GM12878 (cell line): ENCODE measurements around the gene CD2AP. TPM values are rescaled to one million over a fixed set of nuclear protein-coding genes. Genes with fewer than 3 reads are reported as not detected.
"Not testable (repeated sequence)": the region's sequence is repeated elsewhere in the genome, so short reads cannot be mapped to it uniquely, and the experiment has no call there.

Experiments
- ATAC-seq: fragments of 200-7000 bp; cut with Tn5 transposase; 3 replicates; pipeline ENCODE4 v1.9.1; 2020; ENCODE audit warnings: mild to moderate bottlenecking, moderate library complexity
- BruUV-seq: library from RNA; stranded (reverse); fragments of 400-500 nt; replicated peaks from 2 replicates; lab custom pipeline; 2021; lab: Mats Ljungman, UMichigan
- CTCF ChIA-PET: fragments of 300-600 bp; sonication (Branson Sonifier 250); formaldehyde crosslinking; extraction: SDS; loops from one replicate; lab custom pipeline; 2021; ENCODE audit warnings: inconsistent platforms; lab: Yijun Ruan, JAX
- POLR2A ChIA-PET: fragments of 350-600 bp; formaldehyde crosslinking; extraction: SDS; loops from one replicate; lab custom pipeline; 2021; ENCODE audit warnings: inconsistent platforms; lab: Charles Lee
- RAD21 ChIA-PET: fragments of 300-600 bp; sonication (Branson Sonifier 250); formaldehyde crosslinking; loops from one replicate; lab custom pipeline; 2023; ENCODE audit warnings: antibody characterized with exemption; ENCODE audit not compliant: unreplicated experiment; lab: Charles Lee
- SMC1A ChIA-PET: fragments of 300-600 bp; sonication (Branson Sonifier 250); formaldehyde crosslinking; loops from one replicate; lab custom pipeline; 2023; ENCODE audit not compliant: unreplicated experiment, uncharacterized antibody; lab: Charles Lee
- DNase-seq: peaks from one replicate; pipeline ENCODE4 v3.0.0-alpha.2; 2011; ENCODE audit warnings: low read depth, low spot score
- FAIRE-seq: peaks from 3 replicates; lab custom pipeline; 2011; peaks lifted over from hg19 to GRCh38; lab: Jason Lieb, UNC
- H2AFZ ChIP-seq: 2 replicates; pipeline ENCODE4 v1.6.0; 2011; ENCODE audit warnings: low read depth, low read length, control low read depth; ENCODE audit not compliant: control insufficient read depth
- H3K27ac ChIP-seq: 2 replicates; pipeline ENCODE4 v1.5.1; 2011; ENCODE audit warnings: control low read depth; ENCODE audit not compliant: control insufficient read depth, insufficient read depth
- H3K27me3 ChIP-seq, 2 experiments: replicated peaks in 1 of 2; 2 replicates each; pipeline versions ENCODE4 v1.6.0 to v1.6.1; 2011; ENCODE audit warnings: low read length in 1 of 2; ENCODE audit not compliant: control insufficient read depth in 2 of 2, insufficient read depth in 2 of 2
- H3K36me3 ChIP-seq, 2 experiments: 2 replicates each; pipeline ENCODE4 v1.5.1; 2011; ENCODE audit warnings: low read length in 1 of 2; ENCODE audit not compliant: control insufficient read depth in 2 of 2, insufficient read depth in 2 of 2
- H3K4me1 ChIP-seq: 2 replicates; pipeline ENCODE4 v1.6.1; 2011; ENCODE audit warnings: mild to moderate bottlenecking, low read length, moderate library complexity, mixed read lengths; ENCODE audit not compliant: control insufficient read depth, insufficient read depth
- H3K4me2 ChIP-seq: 2 replicates; pipeline ENCODE4 v1.6.0; 2011; ENCODE audit warnings: control low read depth; ENCODE audit not compliant: control insufficient read depth, insufficient read depth
- H3K4me3 ChIP-seq: fragments of 200-600 bp; sonication (generic); 2 replicates; pipeline ENCODE4 v1.5.1; 2016
- H3K79me2 ChIP-seq: 2 replicates; pipeline ENCODE4 v1.6.0; 2011; ENCODE audit warnings: low read length; ENCODE audit not compliant: control insufficient read depth, insufficient read depth
- H3K9ac ChIP-seq: 2 replicates; pipeline ENCODE4 v1.8.0; 2011; ENCODE audit warnings: low read length, control low read depth, mixed read lengths; ENCODE audit not compliant: control insufficient read depth, insufficient read depth
- H3K9me3 ChIP-seq: replicated peaks from 3 replicates; pipeline ENCODE4 v1.5.1; 2011; ENCODE audit warnings: mild to moderate bottlenecking, low read length; ENCODE audit not compliant: control insufficient read depth, insufficient read depth
- H4K20me1 ChIP-seq: 2 replicates; pipeline ENCODE4 v1.6.0; 2011; ENCODE audit not compliant: control insufficient read depth, insufficient read depth
- CHD4 ChIP-seq: fragments of 200-600 bp; sonication (generic); IDR thresholded peaks from 2 replicates; pipeline ENCODE4 v1.6.1; 2016; ENCODE audit warnings: mild to moderate bottlenecking
- GABPA ChIP-seq: IDR thresholded peaks from 2 replicates; pipeline ENCODE4 v1.6.1; 2014; ENCODE audit warnings: antibody characterized with exemption, low read depth, mild to moderate bottlenecking, inconsistent platforms
- POLR2AphosphoS5 ChIP-seq: IDR thresholded peaks from 2 replicates; pipeline ENCODE4 v1.6.1; 2011; ENCODE audit warnings: mild to moderate bottlenecking, low read length, inconsistent platforms
- WGBS: methylation state at CpG from one replicate; pipeline ENCODE4 v1.1.6; 2016; ENCODE audit warnings: low lambda C conversion rate; ENCODE audit not compliant: insufficient replicate concordance, insufficient coverage; ENCODE audit errors: missing lambda C conversion rate; 5-methylcytosine and 5-hydroxymethylcytosine counted together
- in situ Hi-C: fragments of 300-500 bp; cut with MboI; formaldehyde crosslinking; loops from 9 replicates; pipeline ENCODE4 v1.14.3; 2018; ENCODE audit warnings: mixed read lengths
- intact Hi-C: fragments of 100-400 bp; cut with micrococcal nuclease; formaldehyde crosslinking; loops from one replicate; pipeline ENCODE4 v1.14.2; 2022; ENCODE audit not compliant: unreplicated experiment
- polyA plus RNA-seq, 11 experiments: library from polyadenylated mRNA; depleted of rRNA in 4 of 11; unstranded in 6 of 11; stranded (reverse) in 5 of 11; fragments of >200 nt; fragmentation: Nextera tagmentation in 4 of 11; fragmentation: Illumina TruSeq in 1 of 11; extraction: Ambion mirVana in 4 of 11; extraction: Trizol in 1 of 11; gene quantifications; 1 replicate in 1 of 11; 2 replicates in 10 of 11; pipeline versions ENCODE4 v1.2.1 to v1.2.3, GENCODE V29; 2011 to 2016; ENCODE audit warnings: inconsistent platforms in 2 of 11, missing spikeins in 2 of 11, low read depth in 1 of 11
- total RNA-seq, 4 experiments: library from RNA; depleted of rRNA in 3 of 4; stranded (reverse); fragments of >200 nt in 3 of 4; fragmentation: Illumina TruSeq in 1 of 4; extraction: Trizol in 1 of 4; gene quantifications; 2 replicates each; pipeline versions ENCODE4 v1.2.1 to v1.2.3, GENCODE V29; 2013 to 2021
- TF ChIP-seq, protein P1 (sequence below): fragments of 450-650 bp; formaldehyde crosslinking; IDR thresholded peaks from 2 replicates; pipeline ENCODE4 v1.4.0; 2020; ENCODE audit warnings: mild to moderate bottlenecking, moderate library complexity
- TF ChIP-seq, protein P2 (sequence below): IDR thresholded peaks from 2 replicates; pipeline ENCODE4 v1.6.1; 2012; ENCODE audit warnings: improper control_type of control experiment, low read depth, low read length; ENCODE audit not compliant: insufficient replicate concordance

The CD2AP gene
- total and polyA plus RNA-seq, 10 of the 15 experiments (the other 5 are each of a cell fraction or from before 2014, with no cell fraction given): 5.4 to 46.6 (median 20.9) TPM

DNA sequence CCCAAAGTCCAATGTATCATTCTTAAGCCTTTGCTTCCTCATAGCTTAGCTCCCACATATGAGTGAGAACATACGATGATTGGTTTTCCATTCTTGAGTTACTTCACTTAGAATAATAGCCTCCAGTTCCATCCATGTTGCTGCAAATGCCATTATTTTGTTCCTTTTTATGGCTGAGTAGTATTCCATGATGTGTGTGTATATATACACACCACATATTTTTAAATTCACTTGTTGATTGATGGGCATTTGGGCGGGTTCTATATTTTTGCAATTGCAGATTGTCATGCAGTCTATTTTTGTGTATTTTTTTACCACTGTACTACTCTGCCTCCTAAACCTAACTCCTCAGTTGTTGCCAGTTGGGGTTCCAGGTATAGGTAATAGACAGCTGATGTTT lies 74.7 kb downstream of the CD2AP start:
- no peak overlapping the region for H3K9ac ChIP-seq
- BruUV-seq: no TSS peak
- H3K9me3 ChIP-seq: no peaks in the 10 kb centered on the region; the same call in 2 of the 3 replicates
- WGBS: 93% methylated on average over 2 of the region's 2 CpGs
- H3K79me2 ChIP-seq: no peaks in the 10 kb centered on the region
- intact Hi-C loops: no loop called here
- SMC1A ChIA-PET: interaction anchor here (1.0 to 2.0 kb wide), 7 partner anchors 10 to 138 kb away, joined by 3 to 8 read pairs (median 3); no protein-coding TSS in a partner anchor
- ATAC-seq: no peak
- H3K36me3 ChIP-seq: no peaks in the 10 kb centered on the region
- in situ Hi-C loops: no loop called here
- POLR2A ChIA-PET: interaction anchor here (0.6 kb wide), 1 partner anchor 26 kb away, joined by 4 read pairs; no protein-coding TSS in a partner anchor
- FAIRE-seq: no peak
- no peak overlapping the region for H3K4me3 ChIP-seq
- TF ChIP-seq CHD4 (no peak), POLR2AphosphoS5 (no peak), GABPA (no peak)
- TF ChIP-seq, protein P1, sequence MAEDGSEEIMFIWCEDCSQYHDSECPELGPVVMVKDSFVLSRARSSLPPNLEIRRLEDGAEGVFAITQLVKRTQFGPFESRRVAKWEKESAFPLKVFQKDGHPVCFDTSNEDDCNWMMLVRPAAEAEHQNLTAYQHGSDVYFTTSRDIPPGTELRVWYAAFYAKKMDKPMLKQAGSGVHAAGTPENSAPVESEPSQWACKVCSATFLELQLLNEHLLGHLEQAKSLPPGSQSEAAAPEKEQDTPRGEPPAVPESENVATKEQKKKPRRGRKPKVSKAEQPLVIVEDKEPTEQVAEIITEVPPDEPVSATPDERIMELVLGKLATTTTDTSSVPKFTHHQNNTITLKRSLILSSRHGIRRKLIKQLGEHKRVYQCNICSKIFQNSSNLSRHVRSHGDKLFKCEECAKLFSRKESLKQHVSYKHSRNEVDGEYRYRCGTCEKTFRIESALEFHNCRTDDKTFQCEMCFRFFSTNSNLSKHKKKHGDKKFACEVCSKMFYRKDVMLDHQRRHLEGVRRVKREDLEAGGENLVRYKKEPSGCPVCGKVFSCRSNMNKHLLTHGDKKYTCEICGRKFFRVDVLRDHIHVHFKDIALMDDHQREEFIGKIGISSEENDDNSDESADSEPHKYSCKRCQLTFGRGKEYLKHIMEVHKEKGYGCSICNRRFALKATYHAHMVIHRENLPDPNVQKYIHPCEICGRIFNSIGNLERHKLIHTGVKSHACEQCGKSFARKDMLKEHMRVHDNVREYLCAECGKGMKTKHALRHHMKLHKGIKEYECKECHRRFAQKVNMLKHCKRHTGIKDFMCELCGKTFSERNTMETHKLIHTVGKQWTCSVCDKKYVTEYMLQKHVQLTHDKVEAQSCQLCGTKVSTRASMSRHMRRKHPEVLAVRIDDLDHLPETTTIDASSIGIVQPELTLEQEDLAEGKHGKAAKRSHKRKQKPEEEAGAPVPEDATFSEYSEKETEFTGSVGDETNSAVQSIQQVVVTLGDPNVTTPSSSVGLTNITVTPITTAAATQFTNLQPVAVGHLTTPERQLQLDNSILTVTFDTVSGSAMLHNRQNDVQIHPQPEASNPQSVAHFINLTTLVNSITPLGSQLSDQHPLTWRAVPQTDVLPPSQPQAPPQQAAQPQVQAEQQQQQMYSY (CRISPR knock-in tag): no peak
- TF ChIP-seq, protein P2, sequence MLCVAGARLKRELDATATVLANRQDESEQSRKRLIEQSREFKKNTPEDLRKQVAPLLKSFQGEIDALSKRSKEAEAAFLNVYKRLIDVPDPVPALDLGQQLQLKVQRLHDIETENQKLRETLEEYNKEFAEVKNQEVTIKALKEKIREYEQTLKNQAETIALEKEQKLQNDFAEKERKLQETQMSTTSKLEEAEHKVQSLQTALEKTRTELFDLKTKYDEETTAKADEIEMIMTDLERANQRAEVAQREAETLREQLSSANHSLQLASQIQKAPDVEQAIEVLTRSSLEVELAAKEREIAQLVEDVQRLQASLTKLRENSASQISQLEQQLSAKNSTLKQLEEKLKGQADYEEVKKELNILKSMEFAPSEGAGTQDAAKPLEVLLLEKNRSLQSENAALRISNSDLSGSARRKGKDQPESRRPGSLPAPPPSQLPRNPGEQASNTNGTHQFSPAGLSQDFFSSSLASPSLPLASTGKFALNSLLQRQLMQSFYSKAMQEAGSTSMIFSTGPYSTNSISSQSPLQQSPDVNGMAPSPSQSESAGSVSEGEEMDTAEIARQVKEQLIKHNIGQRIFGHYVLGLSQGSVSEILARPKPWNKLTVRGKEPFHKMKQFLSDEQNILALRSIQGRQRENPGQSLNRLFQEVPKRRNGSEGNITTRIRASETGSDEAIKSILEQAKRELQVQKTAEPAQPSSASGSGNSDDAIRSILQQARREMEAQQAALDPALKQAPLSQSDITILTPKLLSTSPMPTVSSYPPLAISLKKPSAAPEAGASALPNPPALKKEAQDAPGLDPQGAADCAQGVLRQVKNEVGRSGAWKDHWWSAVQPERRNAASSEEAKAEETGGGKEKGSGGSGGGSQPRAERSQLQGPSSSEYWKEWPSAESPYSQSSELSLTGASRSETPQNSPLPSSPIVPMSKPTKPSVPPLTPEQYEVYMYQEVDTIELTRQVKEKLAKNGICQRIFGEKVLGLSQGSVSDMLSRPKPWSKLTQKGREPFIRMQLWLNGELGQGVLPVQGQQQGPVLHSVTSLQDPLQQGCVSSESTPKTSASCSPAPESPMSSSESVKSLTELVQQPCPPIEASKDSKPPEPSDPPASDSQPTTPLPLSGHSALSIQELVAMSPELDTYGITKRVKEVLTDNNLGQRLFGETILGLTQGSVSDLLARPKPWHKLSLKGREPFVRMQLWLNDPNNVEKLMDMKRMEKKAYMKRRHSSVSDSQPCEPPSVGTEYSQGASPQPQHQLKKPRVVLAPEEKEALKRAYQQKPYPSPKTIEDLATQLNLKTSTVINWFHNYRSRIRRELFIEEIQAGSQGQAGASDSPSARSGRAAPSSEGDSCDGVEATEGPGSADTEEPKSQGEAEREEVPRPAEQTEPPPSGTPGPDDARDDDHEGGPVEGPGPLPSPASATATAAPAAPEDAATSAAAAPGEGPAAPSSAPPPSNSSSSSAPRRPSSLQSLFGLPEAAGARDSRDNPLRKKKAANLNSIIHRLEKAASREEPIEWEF: no peak
- TF ChIP-seq, all 136 proteins: peak for 0
- Histone ChIP-seq H3K27me3 (no peaks in the 10 kb centered on the region), H3K27ac (no peak overlapping the region), H3K4me2 (no peak overlapping the region), H3K4me1 (no peaks in the 10 kb centered on the region), H4K20me1 (no peaks in the 10 kb centered on the region), H2AFZ (no peak overlapping the region)
- DNase-seq: no peak
- CTCF ChIA-PET: interaction anchor here (0.6 to 1.5 kb wide), 2 partner anchors 75 to 79 kb away, joined by 3 to 4 read pairs; partner anchors contain the start of gene CD2AP
- RAD21 ChIA-PET: no interaction called here

DNA sequence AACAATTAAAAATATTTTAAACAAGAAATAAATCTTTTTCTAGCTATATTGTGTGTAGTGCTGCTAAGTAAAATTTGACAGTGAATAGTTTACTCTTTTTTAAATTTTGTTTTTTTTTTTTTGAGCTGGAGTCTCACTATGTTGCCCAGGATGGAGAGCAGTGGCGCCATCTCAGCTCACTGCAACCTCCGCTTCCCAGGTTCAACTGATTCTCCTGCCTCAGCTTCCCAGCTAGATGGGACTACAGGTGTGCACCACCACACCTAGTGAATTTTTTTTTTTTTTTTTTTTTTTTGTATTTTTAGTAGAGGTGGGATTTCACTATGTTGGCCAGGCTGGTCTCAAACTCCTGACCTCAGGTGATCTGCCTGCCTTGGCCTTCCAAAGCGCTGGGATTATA lies 75.7 kb downstream of the CD2AP start:
- 100% methylated on average over 2 of the region's 3 CpGs for WGBS
- H3K79me2 ChIP-seq, BruUV-seq, H2AFZ ChIP-seq, H3K4me3 ChIP-seq, H4K20me1 ChIP-seq, POLR2A ChIA-PET, in situ Hi-C loops, H3K27me3 ChIP-seq, H3K4me1 ChIP-seq, H3K9ac ChIP-seq, intact Hi-C loops, ATAC-seq, H3K36me3 ChIP-seq, DNase-seq, H3K4me2 ChIP-seq, H3K9me3 ChIP-seq, FAIRE-seq, H3K27ac ChIP-seq: not testable (repeated sequence)
- ChIA-PET RAD21 (interaction anchor here (0.6 kb wide), 1 partner anchor 9 kb away, joined by 3 read pairs; no protein-coding TSS in a partner anchor), CTCF (interaction anchor here (1.5 kb wide), 1 partner anchor 78 kb away, joined by 4 read pairs; no protein-coding TSS in a partner anchor), SMC1A (interaction anchor here (0.8 to 2.0 kb wide), 8 partner anchors 9 to 75 kb away, joined by 3 to 8 read pairs (median 3); no protein-coding TSS in a partner anchor)
